Mesenchymal stem cell (in vitro differentiated cells and primary cell): ENCODE data around the gene SULT1C2.

Source experiments
- DNase-seq: peaks from one replicate; pipeline ENCODE4 v3.0.0-alpha.2; 2013
- H2AFZ ChIP-seq: one replicate; pipeline ENCODE4 v1.6.1; 2013; ENCODE audit warnings: low read depth, mild to moderate bottlenecking, control low read depth, inconsistent platforms, low read length, moderate library complexity
- H2AK5ac ChIP-seq: 2 replicates; pipeline ENCODE4 v1.6.1; 2013; ENCODE audit warnings: low read length, moderate library complexity, mild to moderate bottlenecking, inconsistent platforms; ENCODE audit not compliant: severe bottlenecking
- H2BK120ac ChIP-seq: one replicate; pipeline ENCODE4 v1.6.1; 2013; ENCODE audit warnings: low read depth, mild to moderate bottlenecking, inconsistent platforms, low read length, moderate library complexity
- H2BK12ac ChIP-seq, 2 experiments: one replicate each; pipeline ENCODE4 v1.6.1; 2013; ENCODE audit warnings: inconsistent platforms in 2 of 2, low read length in 2 of 2, mild to moderate bottlenecking in 2 of 2, moderate library complexity in 2 of 2, control low read depth in 1 of 2
- H2BK15ac ChIP-seq: one replicate; pipeline ENCODE4 v1.6.1; 2013; ENCODE audit warnings: mild to moderate bottlenecking, low read depth, inconsistent platforms; ENCODE audit not compliant: poor library complexity, severe bottlenecking
- H2BK5ac ChIP-seq: 2 replicates; pipeline ENCODE4 v1.6.1; 2013; ENCODE audit warnings: low read depth, mild to moderate bottlenecking, low read length, control low read depth, inconsistent platforms; ENCODE audit not compliant: poor library complexity, severe bottlenecking
- H3K14ac ChIP-seq, 2 experiments: one replicate each; pipeline ENCODE4 v1.6.1; 2013; ENCODE audit warnings: inconsistent platforms in 2 of 2, low read length in 2 of 2, control low read depth in 1 of 2, mild to moderate bottlenecking in 1 of 2, moderate library complexity in 1 of 2
- H3K18ac ChIP-seq, 2 experiments: one replicate each; pipeline ENCODE4 v1.6.1; 2013; ENCODE audit warnings: inconsistent platforms in 2 of 2, low read length in 2 of 2, control low read depth in 1 of 2, low read depth in 1 of 2, mild to moderate bottlenecking in 1 of 2
- H3K23ac ChIP-seq, 2 experiments: one replicate each; pipeline ENCODE4 v1.6.1; 2013; ENCODE audit warnings: inconsistent platforms in 2 of 2, low read length in 2 of 2, mild to moderate bottlenecking in 2 of 2, moderate library complexity in 2 of 2, control low read depth in 1 of 2
- H3K27ac ChIP-seq: 2 replicates; pipeline ENCODE4 v1.5.1; 2013; ENCODE audit warnings: mild to moderate bottlenecking, moderate library complexity, low read length, control low read depth, inconsistent platforms; ENCODE audit not compliant: poor library complexity, severe bottlenecking
- H3K27me3 ChIP-seq, 2 experiments: 2 replicates each; pipeline versions ENCODE4 v1.6.1 to v1.7.0; 2013; ENCODE audit warnings: low read length in 2 of 2, mild to moderate bottlenecking in 2 of 2, moderate library complexity in 2 of 2, control low read depth in 1 of 2, inconsistent platforms in 1 of 2; ENCODE audit not compliant: control insufficient read depth in 1 of 2, insufficient read depth in 1 of 2
- H3K36me3 ChIP-seq, 2 experiments: 2 replicates each; pipeline versions ENCODE4 v1.6.1 to v1.7.0; 2013; ENCODE audit warnings: low read length in 2 of 2, control low read depth in 1 of 2, inconsistent platforms in 1 of 2, low read depth in 1 of 2, mild to moderate bottlenecking in 1 of 2; ENCODE audit not compliant: insufficient read depth in 2 of 2, control insufficient read depth in 1 of 2
- H3K4ac ChIP-seq, 2 experiments: one replicate each; pipeline ENCODE4 v1.6.1; 2013; ENCODE audit warnings: inconsistent platforms in 2 of 2, low read length in 2 of 2, mild to moderate bottlenecking in 2 of 2, moderate library complexity in 2 of 2, control low read depth in 1 of 2, low read depth in 1 of 2
- H3K4me1 ChIP-seq: 2 replicates; pipeline ENCODE4 v1.6.1; 2013; ENCODE audit warnings: low read depth, low read length, control low read depth; ENCODE audit not compliant: control insufficient read depth, insufficient read depth
- H3K4me2 ChIP-seq: 2 replicates; pipeline ENCODE4 v1.6.1; 2013; ENCODE audit warnings: low read length, mild to moderate bottlenecking, inconsistent platforms; ENCODE audit not compliant: poor library complexity, severe bottlenecking
- H3K4me3 ChIP-seq, 2 experiments: 2 replicates each; pipeline versions ENCODE4 v1.5.1 to v1.7.0; 2013; ENCODE audit warnings: low read length in 2 of 2, mild to moderate bottlenecking in 2 of 2, control low read depth in 1 of 2, low read depth in 1 of 2; ENCODE audit not compliant: insufficient read depth in 1 of 2
- H3K79me1 ChIP-seq: replicated peaks from 2 replicates; pipeline ENCODE4 v1.6.1; 2013; ENCODE audit warnings: mild to moderate bottlenecking, control low read depth, low read length, inconsistent platforms; ENCODE audit not compliant: poor library complexity, severe bottlenecking
- H3K9ac ChIP-seq: 2 replicates; pipeline ENCODE4 v1.7.0; 2013; ENCODE audit warnings: mild to moderate bottlenecking, low read length, moderate library complexity
- H3K9me3 ChIP-seq: 2 replicates; pipeline ENCODE4 v1.7.0; 2013; ENCODE audit warnings: mild to moderate bottlenecking, low read length; ENCODE audit not compliant: control insufficient read depth
- H4K8ac ChIP-seq: one replicate; pipeline ENCODE4 v1.6.1; 2013; ENCODE audit warnings: inconsistent platforms, mild to moderate bottlenecking, low read length, moderate library complexity
- H4K91ac ChIP-seq: one replicate; pipeline ENCODE4 v1.6.1; 2013; ENCODE audit warnings: mild to moderate bottlenecking, low read length, inconsistent platforms
- WGBS: methylation state at CpG from one replicate; pipeline ENCODE4 v1.1.7; 2013; ENCODE audit warnings: mixed read lengths; 5-methylcytosine and 5-hydroxymethylcytosine counted together

The SULT1C2 gene

DNA sequence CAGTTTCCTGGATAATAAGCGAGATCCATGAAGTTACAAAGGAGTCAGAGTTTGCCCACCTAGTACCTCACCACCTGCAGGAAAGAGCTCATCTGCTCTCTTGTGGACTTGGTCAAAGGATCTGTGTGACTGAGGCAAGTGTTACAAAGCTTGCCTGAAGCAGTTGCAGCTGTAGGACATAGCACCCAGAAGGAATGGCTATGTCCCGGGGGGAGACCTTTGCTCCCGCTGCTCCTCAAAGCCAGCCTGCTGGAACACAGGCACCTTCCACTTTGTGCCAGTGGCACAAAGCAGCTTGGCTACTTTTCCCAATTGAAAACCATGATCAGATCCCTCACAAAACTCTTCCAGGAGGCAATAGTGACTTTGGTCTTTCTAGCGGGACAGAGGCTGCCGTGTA lies 3.1 kb upstream of the SULT1C2 start:
- Histone ChIP-seq H3K9me3 (no peaks in the 10 kb centered on the region), H3K23ac (no peak overlapping the region), H3K4me2 (no peak overlapping the region), H3K27me3 (no peaks in the 10 kb centered on the region), H3K18ac (no peak overlapping the region), H3K4me1 (peaks cover 13% of the 10 kb centered on the region), H4K91ac (no peak overlapping the region), H3K4ac (no peak overlapping the region), H3K14ac (no peak overlapping the region), H2BK15ac (no peak overlapping the region), H4K8ac (no peak overlapping the region), H3K4me3 (no peak overlapping the region), H2BK12ac (no peak overlapping the region), H2AFZ (no peak overlapping the region), H3K27ac (no peak overlapping the region), H3K79me1 (peaks cover 10% of the 10 kb centered on the region), H2BK5ac (no peak overlapping the region), H2AK5ac (no peak overlapping the region), H3K9ac (no peak overlapping the region), H2BK120ac (no peak overlapping the region), H3K36me3 (no peaks in the 10 kb centered on the region)
- DNase-seq, result no peak
- 94% methylated on average over 5 of the region's 5 CpGs for WGBS

DNA sequence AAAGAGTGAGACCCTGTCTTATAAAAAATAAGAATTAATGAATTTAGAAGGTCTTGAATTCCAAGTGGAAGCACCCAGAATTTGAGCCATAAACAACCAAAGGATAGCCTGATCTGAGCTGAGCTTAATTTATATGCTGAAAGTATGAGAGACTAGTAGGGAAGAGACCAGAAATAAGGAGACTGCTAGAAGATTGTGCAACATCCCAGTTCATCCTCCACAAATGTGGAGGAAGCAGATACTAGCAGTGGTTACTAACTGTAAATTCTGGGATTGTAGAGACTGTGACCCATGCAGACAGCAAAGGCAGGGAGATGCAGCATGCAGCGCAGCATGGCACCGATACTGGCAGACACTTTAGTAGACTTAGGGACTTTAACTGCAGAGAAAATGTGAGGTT lies 1.5 kb upstream of the SULT1C2 start:
- no peak overlapping the region for H3K4ac ChIP-seq
- WGBS, result 96% methylated on average over 2 of the region's 2 CpGs

GRCh38 chr2:108293850-108294249 lies 5.2 kb downstream of the SULT1C2 start:
- H3K4me1 ChIP-seq, result peaks cover 13% of the 10 kb centered on the region
- no peak overlapping the region for H4K8ac ChIP-seq
- 82% methylated on average over 4 of the region's 4 CpGs for WGBS
- no peak for DNase-seq
- no peak overlapping the region for H2BK120ac ChIP-seq
- no peak overlapping the region for H3K4me3 ChIP-seq
- H2AFZ ChIP-seq, result no peak overlapping the region
- no peak overlapping the region for H3K4ac ChIP-seq
- no peak overlapping the region for H3K23ac ChIP-seq
- H2AK5ac ChIP-seq, result no peak overlapping the region
- no peak overlapping the region for H2BK15ac ChIP-seq
- H3K27me3 ChIP-seq, result no peaks in the 10 kb centered on the region
- H3K14ac ChIP-seq, result no peak overlapping the region
- H3K4me2 ChIP-seq, result no peak overlapping the region
- H3K9me3 ChIP-seq, result no peaks in the 10 kb centered on the region
- no peak overlapping the region for H3K9ac ChIP-seq
- peaks cover 23% of the 10 kb centered on the region for H3K79me1 ChIP-seq
- no peak overlapping the region for H3K27ac ChIP-seq
- no peak overlapping the region for H2BK12ac ChIP-seq
- H3K18ac ChIP-seq, result no peak overlapping the region
- H3K36me3 ChIP-seq, result no peaks in the 10 kb centered on the region
- H2BK5ac ChIP-seq, result no peak overlapping the region
- no peak overlapping the region for H4K91ac ChIP-seq

More for the DNA sequence above, 1.5 kb upstream of the SULT1C2 start:
- Histone ChIP-seq H3K4me1 (peaks cover 11% of the 10 kb centered on the region), H4K8ac (no peak overlapping the region), H3K4me2 (no peak overlapping the region), H3K9me3 (no peaks in the 10 kb centered on the region), H3K14ac (no peak overlapping the region), H2AFZ (no peak overlapping the region), H3K36me3 (no peaks in the 10 kb centered on the region), H2BK15ac (no peak overlapping the region), H3K27ac (peak overlapping the region; percentile 2), H4K91ac (no peak overlapping the region), H2BK12ac (no peak overlapping the region), H3K9ac (no peak overlapping the region), H2AK5ac (no peak overlapping the region), H3K4me3 (no peak overlapping the region), H3K79me1 (peaks cover 13% of the 10 kb centered on the region), H2BK5ac (no peak overlapping the region), H3K27me3 (no peaks in the 10 kb centered on the region), H3K18ac (no peak overlapping the region), H2BK120ac (no peak overlapping the region), H3K23ac (no peak overlapping the region)
- DNase-seq, result no peak

- no peak overlapping the region for H2AFZ ChIP-seq
- H3K4me3 ChIP-seq, result no peak overlapping the region
- DNase-seq, result peak; percentile 29
- H3K36me3 ChIP-seq, result no peaks in the 10 kb centered on the region
- no peak overlapping the region for H3K18ac ChIP-seq
- H3K23ac ChIP-seq, result no peak overlapping the region
- H2BK15ac ChIP-seq, result no peak overlapping the region
- no peak overlapping the region for H4K8ac ChIP-seq
- H4K91ac ChIP-seq, result no peak overlapping the region
- no peak overlapping the region for H3K4ac ChIP-seq
- H3K27ac ChIP-seq, result peak overlapping the region; percentile 66
- WGBS, result 73% methylated on average over 6 of the region's 9 CpGs
- no peak overlapping the region for H2BK120ac ChIP-seq
- peaks cover 20% of the 10 kb centered on the region for H3K79me1 ChIP-seq
- H2BK12ac ChIP-seq, result no peak overlapping the region
- peak overlapping the region; percentile 51 for H2BK5ac ChIP-seq
- peak overlapping the region; percentile 72 for H2AK5ac ChIP-seq
- no peak overlapping the region for H3K14ac ChIP-seq
- H3K27me3 ChIP-seq, result no peaks in the 10 kb centered on the region
- H3K9ac ChIP-seq, result no peak overlapping the region
- peaks cover 7% of the 10 kb centered on the region for H3K4me1 ChIP-seq
- no peak overlapping the region for H3K4me2 ChIP-seq
- H3K9me3 ChIP-seq, result no peaks in the 10 kb centered on the region
Measured at GRCh38 chr2:108297436-108298141, 8.9 kb downstream of the SULT1C2 start.
